ENCODE results near the gene TANC1.
"Not testable (repeated sequence)": the region's sequence is repeated elsewhere in the genome, so short reads cannot be mapped to it uniquely, and the experiment has no call there.

TANC1 gene

DNA sequence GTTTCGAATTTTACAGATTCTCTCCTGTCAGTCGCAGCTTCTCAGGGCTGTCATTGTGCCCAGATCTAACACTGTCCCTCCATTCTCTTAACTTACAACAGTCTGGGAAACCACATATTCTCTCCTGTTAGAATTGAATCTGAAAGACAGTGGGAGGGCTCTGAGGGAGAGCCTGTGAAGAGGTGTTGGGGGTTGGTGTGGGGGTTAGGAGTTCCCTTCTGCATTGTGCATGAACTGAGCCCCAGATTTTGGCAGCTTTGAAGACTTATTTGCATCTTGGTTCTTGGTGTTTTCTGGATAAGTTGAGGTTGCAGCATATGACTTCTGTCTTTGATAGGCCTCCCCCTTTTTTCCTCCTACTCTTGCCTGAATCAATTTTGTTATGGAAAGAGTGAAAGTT lies 64.1 kb downstream of the TANC1 start:
- no peak for DNase-seq

DNA sequence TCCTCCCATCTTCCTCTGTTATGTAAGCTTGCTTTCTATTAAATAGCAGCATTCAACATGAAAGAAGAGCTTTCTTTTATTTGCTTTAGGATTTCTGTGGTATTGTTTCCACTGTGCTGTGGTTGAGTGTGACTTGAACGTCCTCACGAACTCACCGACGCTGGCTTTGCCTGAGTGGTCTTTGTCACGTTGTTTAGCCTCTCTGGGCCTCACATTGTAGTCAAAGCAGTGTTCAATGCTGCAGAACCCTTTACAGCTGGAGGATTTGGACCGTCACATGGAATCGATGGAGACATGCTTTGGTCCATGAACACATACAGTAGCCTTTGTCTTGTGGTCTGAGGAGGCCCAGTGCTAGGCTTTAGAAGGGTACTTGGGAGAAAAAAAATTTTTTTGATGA lies 66.3 kb downstream of the TANC1 start:
- DNase-seq: no peak

DNA sequence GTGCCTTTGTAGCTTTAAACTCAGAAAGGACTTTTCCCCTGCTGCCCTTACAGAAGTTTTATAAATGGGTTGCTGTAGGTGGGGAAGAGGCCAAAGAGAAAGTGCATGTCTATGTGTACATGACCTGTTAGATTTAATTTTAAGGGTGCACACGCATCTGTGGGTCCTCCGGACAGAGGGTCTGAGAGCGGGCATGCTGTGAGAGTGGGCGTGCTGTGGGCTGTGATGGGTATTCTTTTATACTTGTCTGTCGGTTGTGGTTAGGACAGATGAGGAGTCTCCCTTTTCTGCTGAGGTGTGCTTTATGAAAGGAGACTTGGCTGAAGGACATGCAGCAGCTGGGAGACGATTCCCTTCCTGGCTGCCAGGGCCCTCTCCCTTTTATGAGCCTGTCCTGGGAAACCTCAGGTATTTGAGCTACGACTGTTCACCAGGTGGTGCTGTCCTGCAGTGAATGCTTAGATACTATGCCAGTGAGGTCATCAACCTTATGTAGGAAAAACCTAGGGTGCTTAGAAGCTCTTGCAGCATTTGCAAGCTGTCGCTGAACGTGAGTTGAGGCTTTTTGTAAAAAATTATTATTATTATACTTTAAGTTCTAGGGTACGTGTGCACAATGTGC lies 67.5 kb downstream of the TANC1 start:
- no peak for DNase-seq

DNA sequence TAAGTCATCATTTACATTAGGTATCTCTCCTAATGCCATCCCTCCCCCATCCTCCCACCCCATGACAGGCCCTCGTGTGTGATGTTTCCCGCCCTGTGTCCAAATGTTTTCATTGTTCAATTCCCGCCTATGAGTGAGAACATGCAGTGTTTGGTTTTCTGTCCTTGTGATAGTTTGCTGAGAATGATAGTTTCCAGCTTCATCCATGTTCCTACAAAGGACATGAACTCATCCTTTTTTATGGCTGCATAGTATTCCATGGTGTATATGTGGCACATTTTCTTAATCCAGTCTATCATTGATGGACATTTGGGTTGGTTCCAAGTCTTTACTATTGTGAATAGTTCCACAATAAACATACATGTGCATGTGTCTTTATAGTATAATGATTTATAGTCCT lies 68.0 kb downstream of the TANC1 start:
- DNase-seq: not testable (repeated sequence)

DNA sequence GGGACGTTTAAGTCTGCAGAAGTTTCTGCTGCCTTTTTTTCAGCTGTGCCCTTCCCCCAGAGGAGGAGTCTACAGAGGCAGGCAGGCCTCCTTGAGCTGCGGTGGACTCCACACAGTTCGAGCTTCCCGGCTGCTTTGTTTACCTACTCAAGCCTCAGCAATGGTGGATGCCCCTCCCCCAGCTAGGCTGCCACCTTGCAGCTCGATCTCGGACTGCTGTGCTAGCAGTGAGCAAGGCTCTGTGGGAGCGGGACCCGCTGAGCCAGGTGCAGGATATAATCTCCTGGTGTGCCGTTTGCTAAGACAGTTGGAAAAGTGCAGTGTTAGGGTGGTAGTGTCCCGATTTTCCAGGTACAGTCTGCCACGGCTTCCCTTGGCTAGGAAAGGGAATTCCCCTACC lies 72.9 kb downstream of the TANC1 start:
- not testable (repeated sequence) for DNase-seq

DNA sequence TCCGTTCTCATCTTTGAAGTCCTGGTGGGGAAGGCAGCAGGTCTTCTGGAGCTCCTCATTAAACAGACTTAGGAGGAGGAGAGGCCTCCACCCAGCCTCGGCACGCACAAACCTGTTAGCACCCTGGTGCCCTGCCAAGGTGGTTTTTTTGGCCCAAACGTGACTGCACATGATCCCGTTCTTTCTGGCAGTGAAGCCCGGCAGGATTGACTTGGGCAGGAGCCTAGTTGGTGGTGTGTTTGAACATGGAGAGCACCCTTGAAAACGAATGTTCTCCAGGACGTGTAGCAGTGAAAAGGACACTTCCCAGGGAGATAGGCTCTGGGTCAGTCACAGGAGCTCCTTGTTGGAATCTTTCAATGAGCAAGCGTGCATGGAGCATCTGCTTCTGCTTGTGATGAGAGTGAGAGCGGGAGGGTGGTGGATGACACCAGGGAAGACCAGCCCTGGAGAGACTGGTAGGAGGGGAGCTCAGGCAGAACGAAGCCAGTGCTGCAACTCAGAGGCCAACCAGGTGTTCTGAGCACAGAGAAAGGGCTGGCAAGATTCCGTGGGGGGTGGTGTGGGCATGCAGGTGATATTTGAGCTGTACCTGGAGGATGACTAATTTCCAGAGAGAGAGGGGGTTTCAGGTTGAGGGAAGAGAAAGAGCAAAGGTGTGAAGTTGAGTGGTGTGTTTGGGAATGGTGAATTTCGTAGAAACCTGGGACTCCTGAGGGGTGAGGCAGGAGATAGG lies 73.8 kb downstream of the TANC1 start:
- no peak for DNase-seq

DNA sequence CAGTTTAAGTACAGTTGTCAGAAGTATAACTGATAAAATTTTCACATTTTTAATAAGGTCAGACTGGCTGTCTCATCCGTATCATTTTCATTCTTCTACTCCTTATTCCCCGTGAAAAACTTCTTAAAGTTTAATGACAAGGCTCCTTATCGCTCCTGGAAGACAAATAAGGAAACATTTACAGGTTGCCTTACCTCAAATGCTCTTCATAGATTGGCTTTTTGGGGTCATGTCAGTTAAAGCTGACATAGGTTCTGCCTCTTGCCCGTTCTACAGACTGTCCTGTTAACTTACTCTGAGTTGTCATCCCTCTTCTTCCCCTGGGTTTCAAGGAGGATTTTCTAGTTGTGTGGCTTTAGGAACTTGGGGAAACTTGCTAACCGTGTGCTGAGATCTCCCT lies 75.3 kb downstream of the TANC1 start:
- no peak for DNase-seq

DNA sequence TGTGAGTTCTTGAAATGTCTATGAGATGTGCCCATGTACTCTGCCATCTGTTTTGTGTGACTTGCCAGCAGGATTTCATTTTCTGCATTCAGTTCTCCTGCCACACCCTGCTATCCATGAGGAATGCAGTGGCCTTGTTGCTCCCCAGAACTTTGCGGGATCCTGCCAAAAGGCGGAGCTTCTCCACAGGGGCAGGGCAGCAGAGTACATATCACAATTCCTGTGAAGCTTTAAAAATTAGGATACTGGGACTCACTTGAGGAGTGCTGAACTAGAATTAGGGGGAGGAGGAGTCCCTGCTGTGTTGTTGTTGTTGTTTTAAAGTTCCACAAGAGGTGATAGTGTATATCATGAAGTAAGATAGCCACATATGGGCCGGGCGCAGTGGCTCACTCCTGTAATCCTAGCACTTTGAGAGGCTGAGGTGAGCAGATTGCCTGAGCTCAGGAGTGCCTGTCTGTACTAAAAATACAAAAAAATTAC lies 76.4 kb downstream of the TANC1 start:
- no peak for DNase-seq

DNA sequence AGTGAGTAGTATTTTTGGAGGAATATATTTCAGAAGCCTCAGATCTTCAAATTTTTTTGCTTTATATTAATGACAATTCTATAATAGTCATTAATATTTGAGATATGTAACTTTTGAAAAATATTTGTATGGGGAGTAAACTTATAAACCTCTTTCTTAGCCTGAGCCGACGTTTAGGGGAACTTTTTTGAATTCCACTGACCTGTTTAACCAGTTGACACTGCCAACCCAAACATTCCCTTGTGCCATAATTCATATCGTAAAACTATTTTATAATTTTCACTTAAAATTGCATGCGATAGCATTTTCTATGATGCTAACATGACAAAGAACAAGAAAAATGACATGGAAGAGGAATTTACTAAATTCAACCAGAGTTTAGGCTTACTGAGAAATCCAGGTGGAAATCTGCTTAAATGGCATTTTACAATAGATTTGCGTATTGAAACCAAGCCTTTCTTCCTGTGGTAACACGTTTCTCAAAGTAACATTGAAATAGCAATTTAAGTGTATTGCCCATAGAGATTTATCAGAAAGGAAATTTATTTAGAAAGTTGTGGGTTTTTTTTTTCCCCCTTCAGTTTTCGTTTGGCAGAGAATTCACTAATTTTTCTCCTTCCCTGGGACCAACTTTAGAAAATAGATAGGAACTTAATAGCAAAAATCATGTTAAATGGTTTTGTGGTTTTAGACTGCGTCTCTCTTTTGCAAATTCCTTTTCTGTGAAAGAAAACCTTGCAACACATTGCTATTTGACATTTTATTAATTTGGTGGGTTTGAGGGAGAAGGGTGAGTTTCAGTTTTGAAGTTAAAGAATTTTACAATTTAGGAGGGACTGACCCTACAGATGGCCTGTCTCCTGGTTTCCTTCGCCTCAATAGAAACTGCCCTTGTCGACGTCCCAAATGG lies 77.4 kb downstream of the TANC1 start:
- no peak for DNase-seq

DNA sequence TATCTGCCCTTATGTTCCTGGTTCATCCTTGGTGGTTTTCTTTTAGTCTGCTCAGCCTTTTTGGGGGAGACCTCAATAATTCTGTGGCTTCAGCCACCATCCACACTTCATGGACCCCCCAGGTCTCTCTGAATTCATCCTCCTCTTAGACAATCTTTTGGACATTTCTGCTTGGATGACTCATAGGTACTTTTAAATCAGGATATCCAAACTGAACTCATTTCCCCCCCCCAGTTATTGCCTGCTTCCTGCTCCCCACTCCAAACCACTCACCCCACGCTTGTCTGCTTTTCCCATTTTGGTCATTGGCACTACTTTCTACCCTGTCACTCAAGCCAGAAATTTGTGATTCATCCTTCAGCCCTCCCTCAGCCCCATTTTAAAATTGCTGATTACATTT lies 78.5 kb downstream of the TANC1 start:
- DNase-seq: no peak

DNA sequence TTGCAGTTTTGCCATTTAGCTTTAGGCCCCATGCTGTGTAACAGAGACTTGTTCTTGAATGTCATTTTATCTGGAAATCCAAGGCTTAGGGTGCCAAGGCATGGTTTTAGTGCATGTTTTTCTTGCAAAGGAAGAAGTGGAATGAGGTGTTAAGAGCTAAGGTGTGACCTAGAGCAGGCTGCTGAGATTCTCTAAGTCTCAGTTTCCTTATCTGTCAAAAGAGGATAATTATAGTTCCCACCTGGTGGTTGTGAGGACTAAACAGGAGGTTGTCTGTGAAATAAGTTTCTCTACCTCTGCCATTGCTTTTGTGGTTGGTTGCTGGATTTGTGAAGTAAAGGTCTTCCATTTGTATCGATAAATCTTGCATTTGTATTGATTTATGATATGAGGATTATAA lies 82.0 kb downstream of the TANC1 start:
- DNase-seq: no peak

DNA sequence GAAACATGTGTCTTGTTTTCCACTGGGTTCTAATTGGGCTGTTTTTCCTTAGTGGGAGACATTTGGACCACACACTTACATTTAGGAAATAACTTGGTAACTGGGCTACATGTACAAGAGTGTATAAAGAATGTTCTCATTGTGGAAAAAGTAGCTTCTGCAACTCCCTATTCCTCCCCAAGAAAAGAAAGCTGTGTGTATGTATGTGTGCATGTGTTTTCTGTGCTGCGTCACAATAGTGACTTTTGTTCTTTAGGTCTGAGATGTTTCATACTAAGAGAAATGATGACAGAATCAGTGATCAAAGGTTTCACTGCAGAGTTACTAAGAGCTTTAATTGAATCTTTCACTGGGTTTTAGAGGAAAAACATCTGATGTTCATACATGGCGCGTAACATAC lies 82.7 kb downstream of the TANC1 start:
- no peak for DNase-seq

DNA sequence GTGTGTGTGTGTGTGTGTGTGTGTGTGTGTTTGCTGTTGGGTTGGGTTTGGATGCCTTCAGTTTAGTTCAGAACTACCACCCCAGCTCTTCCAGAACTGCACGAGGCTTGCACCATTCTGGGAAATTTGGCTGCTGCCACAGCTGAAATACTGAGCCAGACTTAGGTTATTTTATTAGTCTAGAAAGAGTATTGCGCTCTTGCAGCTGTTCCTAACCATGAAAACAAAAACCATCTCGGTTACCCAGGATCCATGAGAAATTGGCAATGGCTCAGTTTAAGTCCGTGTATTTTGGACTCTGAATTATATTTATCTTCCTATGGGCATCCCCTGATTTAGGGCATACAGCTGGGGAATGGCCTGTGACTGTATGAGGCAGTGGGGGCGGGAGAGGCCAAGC lies 83.2 kb downstream of the TANC1 start:
- no peak for DNase-seq

DNA sequence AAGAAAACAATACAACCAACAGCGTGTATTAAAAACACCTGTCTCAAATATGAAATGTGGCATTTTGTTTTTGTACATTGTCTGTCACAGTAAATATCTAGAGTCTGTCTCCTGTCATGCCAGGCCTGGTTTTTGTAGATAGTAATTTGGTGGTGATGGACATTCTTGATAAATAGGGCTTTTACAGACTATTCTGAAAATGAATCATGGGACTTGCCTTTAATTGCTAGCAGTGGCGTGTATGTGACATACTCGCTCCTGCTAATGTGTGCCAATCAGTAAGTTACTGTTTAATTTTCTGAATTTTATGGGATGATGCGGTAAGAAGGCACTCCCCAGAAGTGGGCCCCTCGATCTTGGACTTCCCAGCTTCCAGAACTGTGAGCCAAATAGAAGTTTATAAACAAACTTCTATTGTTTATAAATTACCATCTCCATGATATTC lies 83.7 kb downstream of the TANC1 start:
- DNase-seq: no peak

DNA sequence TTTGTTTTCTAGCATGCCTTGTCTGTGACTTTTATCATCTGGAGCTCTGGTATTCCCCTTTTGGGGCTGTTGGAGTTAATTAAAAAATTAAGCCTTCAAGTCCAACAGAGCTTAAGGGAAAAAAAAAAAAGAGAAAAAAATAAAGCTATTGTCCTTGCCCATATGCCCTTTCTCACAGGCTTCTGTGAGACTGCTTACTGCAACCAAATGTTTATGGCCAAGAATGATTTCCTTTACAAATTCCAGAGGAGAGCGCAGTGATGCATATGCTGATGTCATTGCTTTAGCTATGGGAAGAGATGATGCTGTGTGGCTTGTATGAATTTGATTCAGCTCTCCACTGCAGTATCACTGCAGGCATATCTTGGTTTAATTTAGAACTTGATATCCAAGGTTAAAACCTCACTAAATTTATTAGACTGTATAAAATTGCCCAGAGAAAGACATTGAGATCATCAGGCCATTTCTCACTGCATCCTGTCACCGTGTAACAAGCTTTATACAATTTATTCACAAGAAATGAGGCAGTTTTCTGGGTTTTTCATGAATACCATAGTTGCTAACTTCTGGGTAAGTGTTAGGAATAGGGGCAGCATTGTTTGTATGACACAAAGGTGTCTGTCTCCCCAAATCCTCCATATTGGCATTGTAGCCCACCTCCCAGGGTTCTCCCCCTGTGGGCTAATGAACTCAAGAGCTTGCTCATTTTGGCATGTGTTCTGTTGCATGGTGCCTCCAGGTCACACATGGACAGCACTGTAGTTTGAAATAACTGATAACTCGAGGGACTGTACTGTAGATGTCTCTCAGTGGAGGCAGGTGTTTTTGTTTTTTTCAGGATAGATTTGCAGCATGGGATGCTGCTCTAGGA lies 85.0 kb downstream of the TANC1 start:
- no peak for DNase-seq

DNA sequence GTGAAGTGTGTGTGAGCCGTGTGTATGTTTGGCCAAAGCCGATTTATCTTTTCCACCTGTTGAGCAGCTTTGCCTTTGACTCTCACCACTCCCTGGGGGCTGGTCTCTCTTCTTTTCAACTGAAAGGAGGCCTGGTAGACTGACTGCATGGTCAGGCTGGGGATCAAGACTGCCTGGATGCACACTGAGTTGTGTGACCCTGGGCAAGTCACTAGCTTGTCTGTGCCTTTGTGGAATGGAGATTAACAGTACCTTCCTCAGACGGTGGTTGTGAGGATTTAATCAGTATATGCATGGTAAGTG lies 85.5 kb downstream of the TANC1 start:
- no peak for DNase-seq

DNA sequence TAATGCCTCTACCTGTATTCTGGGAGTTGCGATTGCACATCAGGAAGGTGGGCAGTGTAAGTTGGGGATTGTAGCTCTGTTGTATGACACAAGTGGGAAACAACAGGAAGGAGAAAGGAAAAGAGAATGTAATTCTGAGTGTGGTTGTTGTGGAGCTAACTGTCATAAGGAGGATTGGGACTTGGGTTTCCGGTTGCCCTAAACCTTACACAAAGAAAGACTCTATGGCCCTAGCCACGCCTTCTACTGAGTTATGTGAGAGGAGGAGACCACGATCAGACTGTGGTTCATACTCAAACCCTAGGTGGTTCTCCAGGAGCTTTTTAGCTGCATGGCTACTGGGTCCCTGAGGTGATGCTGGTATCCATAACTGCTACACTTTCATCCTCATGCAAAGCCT lies 86.5 kb downstream of the TANC1 start:
- DNase-seq: no peak

DNA sequence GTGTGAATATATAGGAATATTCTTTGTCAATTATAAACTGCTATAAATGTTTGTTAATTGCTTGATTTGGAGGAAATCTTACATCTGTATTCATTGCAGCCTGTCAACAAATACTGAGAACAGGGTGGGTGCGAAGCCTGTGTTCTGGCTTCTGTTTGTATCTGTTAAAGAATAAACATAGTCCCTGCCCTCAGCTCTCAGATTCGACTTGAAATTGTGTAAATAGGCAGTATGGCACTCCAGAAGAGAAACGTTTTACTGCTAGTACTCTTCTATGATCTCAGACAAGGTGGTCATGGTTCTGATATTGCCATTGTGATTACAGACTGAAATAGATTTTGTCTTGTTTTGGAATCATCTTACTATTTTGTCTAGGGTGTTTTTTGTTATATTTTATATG lies 92.1 kb downstream of the TANC1 start:
- DNase-seq: no peak

DNA sequence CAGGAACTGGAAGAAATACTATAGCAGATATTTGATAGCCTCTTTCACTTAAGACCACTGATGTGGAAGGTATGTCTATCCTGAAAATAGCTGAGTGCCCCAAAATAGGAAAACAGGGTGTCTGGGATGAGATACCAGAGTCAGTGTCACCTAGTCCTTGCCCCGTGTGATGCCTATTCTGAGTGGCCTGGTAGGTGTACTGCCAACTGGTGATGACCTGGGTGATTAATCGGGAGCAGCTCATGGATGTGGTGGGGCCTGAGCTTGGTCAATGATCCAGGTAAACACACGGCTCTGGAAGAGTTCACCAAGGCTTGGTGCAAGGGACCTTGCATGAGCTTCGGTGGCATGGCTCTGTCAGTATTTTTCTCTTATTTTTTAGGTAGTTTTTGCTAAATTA lies 95.2 kb downstream of the TANC1 start:
- DNase-seq: no peak

DNA sequence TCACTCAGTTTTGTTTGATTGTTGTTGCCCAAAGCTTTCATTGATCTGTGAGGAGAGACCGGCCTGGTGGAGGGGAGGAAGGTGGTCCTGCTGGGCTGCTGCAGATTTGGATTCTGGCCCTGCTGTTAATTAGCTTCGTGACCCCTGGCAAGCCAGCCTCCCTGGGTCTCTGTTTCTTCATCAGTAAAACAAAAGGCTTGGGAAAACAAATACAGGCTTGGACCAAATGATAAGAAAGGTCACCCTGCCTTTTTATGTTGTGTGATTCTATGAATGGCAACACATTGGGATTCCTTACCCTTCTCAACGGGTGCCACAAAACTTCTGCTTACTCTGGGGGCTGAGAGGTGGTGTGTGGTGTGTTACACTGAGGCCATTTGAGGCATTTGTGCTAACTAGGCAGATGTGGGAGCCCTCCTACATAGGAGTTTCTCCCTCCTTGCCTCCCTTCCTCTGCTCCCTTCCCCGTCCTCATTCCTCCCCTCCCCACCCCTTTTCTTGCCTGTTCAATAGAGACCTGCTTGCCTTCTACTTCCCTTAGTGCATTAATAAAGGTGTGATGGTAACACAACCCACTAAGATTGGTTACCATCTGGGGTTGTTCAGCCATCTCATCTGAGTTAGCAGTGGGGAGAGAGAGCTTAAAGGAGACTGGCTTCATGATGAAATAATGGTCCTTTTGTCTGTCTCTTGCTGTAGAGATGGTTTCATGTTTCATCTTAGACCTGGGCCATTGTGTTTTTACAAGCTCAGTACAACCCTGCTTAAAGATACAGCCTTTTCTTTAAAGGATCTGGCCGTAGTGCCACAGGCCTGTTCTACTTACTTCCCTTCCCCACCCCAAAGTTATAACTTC lies 96.2 kb downstream of the TANC1 start:
- no peak for DNase-seq

DNA sequence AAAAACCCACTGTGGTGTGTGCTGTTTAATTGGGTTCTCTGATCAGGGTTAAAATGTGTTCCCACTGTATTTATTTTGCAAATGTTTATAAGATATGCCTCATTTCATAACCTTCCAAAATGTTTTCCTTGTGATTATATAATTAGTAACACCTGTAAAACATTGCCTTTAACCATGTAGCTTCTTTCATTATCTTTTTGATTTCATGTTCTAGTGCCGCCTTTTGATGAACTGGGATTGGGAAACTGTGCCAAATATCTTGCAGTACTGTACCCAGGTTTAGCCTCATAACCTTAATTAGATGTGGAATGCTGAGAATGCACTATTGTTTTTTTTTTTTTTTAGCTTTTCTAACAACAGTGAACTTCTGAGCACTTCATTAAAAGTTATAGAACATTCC lies 96.9 kb downstream of the TANC1 start:
- no peak for DNase-seq

DNA sequence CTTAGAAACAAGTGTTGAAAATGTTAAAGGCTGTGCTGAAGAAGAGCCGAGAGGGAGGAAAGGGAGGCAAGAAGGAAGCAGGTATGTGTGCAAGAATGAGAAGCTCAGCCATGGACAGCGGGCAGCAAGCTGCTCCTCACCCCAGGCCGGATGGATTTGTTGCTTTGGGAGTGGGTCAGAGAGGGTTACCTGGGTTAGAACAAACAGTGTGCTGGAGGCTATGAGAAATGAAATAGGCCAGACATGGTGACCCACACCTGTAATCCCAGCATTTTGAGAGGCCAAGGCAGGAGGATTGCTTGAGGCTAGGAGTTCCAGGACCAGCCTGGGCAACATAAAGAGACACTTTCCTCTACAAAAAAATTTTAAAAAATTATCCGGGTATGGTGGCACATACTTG lies 97.5 kb downstream of the TANC1 start:
- no peak for DNase-seq
